ENCODE measurements around the gene CCDC85C.

The CCDC85C gene

DNA sequence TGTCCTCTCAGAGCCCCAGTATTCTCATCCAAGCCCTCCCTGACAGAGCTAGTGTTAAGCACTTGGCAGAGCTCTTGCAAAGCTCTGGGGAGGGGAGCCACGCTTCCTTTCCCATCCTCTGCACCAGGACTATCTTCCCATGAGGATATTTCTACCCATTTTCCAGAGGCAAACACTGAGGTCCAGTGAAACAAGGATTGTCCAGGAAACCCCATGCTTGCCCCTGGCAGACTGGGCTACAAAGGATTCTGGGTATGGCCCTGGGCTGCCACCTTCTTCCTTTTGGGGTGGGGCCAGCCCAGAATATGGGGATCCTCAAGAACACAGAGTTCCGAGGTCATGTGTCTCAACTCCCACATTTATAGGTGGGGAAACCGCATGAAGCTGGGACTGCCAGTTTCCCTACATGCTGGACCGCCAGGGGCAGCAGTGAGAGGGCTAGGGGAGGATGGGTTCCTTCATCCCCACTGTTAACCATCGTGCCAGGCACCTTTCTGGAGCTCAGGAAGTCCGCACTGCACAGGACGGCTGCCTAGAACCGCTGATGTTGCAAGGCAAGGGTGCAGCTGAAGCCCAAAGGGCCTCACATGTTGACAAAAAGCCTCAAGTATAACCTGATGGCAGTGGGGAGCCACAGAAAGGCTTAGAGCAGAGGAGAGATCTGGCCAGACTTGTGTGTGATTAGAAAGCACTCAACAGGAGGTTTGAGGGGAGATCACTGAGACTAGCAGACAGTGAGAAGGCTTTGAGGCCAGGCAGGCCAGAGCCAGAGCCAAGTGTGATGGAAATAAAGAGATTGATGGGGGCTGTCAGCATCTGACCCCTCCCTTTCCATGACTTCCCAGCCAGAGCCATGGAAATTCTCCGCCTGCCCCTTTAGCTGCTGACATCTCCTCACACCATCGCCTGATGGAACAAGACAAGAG is 5.5 kb upstream of the CCDC85C start:
- no peak for DNase-seq (ENCODE audit: insufficient read length, low spot score)
- FAIRE-seq = no peak

DNA sequence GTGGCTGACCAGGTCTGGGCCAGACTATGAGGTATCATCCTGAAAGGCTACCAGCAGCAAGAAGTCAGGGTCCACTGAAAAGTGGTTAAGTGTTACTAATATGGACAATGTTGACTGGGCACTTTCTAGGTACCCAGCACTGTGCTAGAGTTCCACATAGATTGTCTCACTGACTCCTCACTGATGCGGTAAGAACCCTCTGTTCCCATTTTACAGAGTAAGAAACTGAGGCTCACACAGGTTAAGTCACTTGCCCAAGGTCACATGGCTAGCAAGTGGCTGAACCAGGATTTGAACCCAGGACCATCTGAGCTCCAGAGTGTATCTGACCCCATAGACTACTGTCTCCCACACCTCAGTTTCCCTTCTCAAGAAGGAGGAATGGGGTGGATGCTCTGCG is 4.6 kb upstream of the CCDC85C start:
- no peak for FAIRE-seq

DNA sequence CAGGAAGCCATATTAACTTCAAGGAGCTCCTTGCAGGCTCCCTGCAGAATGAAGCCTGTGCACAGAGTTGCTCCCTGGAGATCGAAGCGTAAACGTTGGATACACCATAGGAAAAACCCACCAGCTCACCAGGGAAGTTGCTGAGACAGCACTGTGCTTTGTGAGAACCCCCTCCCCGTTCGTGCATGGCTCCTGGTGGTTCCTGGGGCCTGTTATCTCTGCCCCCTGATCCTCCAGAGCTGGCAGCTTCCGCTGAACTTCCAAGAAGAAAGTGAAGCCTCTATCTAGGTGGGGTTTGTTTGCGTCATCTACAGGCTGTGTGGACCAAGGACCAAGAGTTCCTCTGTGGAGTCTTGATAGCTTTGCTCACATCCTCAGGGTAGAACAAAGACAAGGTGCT is 2.4 kb upstream of the CCDC85C start:
- DNase-seq (ENCODE audit: insufficient read length, low spot score) (no peak), FAIRE-seq (no peak)

More for the DNA sequence above, 4.6 kb upstream of the CCDC85C start:
- no peak for DNase-seq (ENCODE audit: insufficient read length, low spot score)

GRCh38 chr14:99605299-99605961 is 1.4 kb upstream of the CCDC85C start:
- peak; percentile 67 for DNase-seq (ENCODE audit: insufficient read length, low spot score)
- peak; percentile 91 for FAIRE-seq

- DNase-seq (ENCODE audit: insufficient read length, low spot score) (peak; percentile 46), FAIRE-seq (no peak)
These were observed 825 bp upstream of the CCDC85C start for GRCh38 chr14:99604766-99605298.

GRCh38 chr14:99604278-99604765 is 315 bp upstream of the CCDC85C start:
- DNase-seq (ENCODE audit: insufficient read length, low spot score) = peak; percentile 95

GRCh38 chr14:99602788-99603415 is 1.1 kb downstream of the CCDC85C start:
- FAIRE-seq = peak; percentile 28
- DNase-seq (ENCODE audit: insufficient read length, low spot score) = no peak

More at GRCh38 chr14:99604278-99604765, 315 bp upstream of the CCDC85C start:
- peak; percentile 94 for FAIRE-seq

- DNase-seq (ENCODE audit: insufficient read length, low spot score) = no peak
These were observed 1.8 kb downstream of the CCDC85C start for GRCh38 chr14:99602054-99602787.

GRCh38 chr14:99601361-99601831 is 2.6 kb downstream of the CCDC85C start:
- FAIRE-seq (no peak), DNase-seq (ENCODE audit: insufficient read length, low spot score) (no peak)

More at GRCh38 chr14:99602054-99602787, 1.8 kb downstream of the CCDC85C start:
- FAIRE-seq = no peak

DNA sequence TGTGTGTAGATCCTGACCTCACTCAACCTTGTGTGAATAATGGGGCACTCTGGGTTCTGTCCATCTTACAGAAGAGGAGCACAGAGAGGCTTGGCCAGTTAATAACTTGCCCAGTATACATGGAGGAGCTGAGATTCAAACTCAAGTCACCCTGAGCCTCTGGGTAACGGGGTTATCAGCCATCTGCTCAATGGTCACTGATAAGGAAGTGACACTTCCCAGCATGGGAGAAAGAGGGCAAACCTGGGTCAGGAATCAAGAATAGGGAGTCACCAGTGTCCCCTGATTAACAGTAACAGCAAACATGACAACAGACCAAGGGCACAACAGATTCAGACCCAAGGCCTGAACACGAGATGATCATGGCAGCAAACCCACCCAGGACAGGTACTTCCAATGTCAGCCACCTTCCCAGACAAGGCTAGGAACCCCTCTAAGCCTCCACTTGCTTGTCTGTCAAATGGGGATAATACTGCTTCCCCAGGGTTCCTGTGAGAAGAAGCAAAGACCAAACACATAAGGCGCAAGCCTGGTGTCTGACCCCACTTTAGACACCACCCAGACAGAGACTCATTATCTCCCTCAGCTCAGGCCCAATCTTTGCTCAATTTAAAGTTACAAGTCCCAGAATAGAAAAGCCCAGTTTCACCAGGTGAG is 3.6 kb downstream of the CCDC85C start:
- FAIRE-seq (no peak), DNase-seq (ENCODE audit: insufficient read length, low spot score) (no peak)

DNA sequence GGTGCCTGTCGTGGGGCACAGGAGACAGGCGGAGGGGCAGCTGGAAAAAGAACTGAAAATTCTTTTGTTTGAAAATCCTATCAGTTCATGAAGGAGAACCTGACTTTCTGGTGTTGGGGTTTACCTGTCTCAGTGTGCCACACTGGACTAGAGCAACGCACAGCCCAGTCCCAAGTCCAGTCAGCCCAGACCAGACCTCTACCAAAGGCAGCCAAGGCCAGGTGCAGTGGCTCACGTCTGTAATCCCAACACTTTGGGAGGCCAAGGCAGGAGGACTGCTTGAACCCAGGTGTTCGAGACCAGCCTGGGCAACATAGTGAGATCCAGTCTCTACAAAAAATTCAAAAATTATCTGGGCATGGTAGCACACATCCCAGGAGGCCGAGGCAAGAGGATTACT is 4.6 kb downstream of the CCDC85C start:
- DNase-seq (ENCODE audit: insufficient read length, low spot score) (no peak), FAIRE-seq (no peak)

DNA sequence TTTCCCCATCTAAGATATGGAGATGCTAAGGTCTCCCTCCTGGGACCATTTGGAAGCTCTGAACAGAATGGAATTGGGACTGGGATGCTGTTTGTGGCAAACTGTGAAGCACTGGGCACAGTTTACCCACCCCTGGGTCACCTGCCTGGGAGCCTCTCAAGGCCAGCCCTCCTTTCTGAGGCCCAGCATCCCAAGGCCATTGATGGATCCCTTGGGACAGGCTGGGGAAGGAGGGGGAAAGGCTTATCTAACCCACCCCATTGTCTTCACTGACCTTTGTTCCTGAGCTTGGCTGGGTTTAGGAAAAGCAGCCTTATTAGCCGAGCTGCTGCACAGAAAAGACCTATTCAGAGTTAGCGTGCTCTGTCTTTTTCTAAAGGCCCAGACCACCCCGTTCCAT is 5.2 kb downstream of the CCDC85C start:
- no peak for FAIRE-seq

DNA sequence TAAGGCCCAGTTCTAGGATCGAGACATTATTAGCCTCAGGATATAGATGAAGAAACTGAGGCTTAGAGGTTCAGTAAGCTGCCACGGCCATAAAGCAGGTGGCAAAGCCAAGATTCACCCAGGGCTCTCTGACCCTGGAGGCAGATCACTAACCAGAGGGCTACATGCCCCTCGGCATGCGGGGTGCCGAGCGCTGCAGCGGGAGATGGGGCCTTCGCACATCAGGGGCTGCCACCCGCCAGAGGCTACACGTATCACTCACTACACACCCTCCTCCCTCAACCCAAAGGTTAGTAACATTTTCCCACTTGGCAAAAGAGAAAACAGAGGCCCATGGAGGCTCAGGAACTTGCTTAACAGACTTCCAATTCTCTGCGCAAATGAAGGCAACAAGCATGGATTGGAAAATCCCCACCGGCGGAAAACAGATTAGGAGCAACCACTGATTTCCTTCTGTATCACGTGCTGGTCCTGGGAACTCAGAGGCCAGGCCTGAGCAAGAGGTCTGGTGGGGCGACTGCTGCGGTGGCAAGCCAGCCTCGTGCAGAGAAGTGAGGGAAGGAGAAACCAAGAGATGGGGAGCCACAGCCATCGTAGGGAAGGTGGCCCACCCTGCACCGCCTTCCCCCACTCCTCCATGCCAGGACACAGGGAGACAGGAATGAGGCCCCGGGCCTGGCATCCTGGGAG is 6.0 kb downstream of the CCDC85C start:
- no peak for FAIRE-seq

More for the DNA sequence above, 5.2 kb downstream of the CCDC85C start:
- no peak for DNase-seq (ENCODE audit: insufficient read length, low spot score)

GRCh38 chr14:99596772-99597171 is 7.2 kb downstream of the CCDC85C start:
- DNase-seq (ENCODE audit: insufficient read length, low spot score) = no peak
- no peak for FAIRE-seq

More for the DNA sequence above, 6.0 kb downstream of the CCDC85C start:
- no peak for DNase-seq (ENCODE audit: insufficient read length, low spot score)

DNA sequence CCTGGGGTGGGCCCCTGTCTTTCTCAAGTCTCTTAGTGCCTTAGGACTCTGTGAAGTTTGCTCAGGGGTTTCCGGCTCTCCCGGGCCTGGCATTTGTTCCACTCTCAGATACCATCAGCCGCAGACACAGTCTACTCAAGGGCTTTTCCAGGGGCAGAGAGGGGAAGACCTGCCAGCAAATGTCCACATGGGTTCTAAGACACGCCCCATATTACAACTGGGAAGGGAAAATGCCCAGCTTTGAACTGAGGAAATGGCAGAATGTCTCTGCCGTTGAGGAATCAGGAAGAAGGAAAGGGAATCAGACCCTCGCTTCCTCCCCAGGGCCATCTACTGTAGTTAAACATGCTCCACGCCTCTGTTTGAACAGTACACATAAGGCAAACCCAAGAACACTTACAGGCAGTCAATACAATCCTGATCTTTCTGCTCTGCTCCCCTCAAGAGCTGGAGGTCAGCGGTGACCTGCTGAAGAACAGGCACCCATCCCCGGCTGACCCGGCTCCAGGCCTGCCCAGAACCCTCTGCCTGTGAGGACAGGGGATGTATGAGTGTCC is 7.9 kb downstream of the CCDC85C start:
- FAIRE-seq = no peak
- DNase-seq (ENCODE audit: insufficient read length, low spot score) = no peak

DNA sequence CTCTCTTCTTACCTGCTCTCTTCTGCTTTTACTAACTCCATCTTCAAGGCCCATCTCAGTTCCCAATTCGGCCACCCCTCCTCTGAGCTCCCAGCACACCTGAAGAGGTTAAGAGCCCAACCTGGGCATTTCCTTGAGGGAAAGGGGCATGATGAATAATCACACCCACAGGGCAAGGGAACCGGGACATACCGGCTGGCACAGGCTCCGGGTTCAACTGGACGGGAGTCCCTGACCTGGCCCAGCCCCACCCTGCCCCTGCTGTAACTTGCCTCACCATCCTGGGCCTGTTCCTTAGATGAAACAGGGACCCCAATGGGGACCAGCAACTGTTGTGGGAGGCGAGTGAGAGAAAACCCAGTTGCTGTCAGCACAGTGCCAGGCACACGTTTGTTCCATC is 8.5 kb downstream of the CCDC85C start:
- DNase-seq (ENCODE audit: insufficient read length, low spot score) (no peak), FAIRE-seq (no peak)

- DNase-seq (ENCODE audit: insufficient read length, low spot score) = no peak
- no peak for FAIRE-seq
These were observed 9.0 kb downstream of the CCDC85C start for GRCh38 chr14:99595034-99595433.

GRCh38 chr14:99593971-99594841 is 9.8 kb downstream of the CCDC85C start:
- FAIRE-seq (no peak), DNase-seq (ENCODE audit: insufficient read length, low spot score) (no peak)

All from HTR-8/SVneo (cell line).